Gastroesophageal sphincter (tissue), 3 donors: Measurements from ENCODE around the gene VSNL1.

Source experiments
- CTCF ChIP-seq, 4 experiments: fragments of 200-600 bp in 2 of 4; fragments of 450-650 bp in 2 of 4; sonication (generic) in 1 of 4; IDR thresholded peaks; one replicate each; pipeline ENCODE4 v1.5.1; 2017 to 2019; ENCODE audit warnings: antibody characterized with exemption in 4 of 4, mild to moderate bottlenecking in 2 of 4, moderate library complexity in 2 of 4
- POLR2A ChIP-seq, 2 donors: fragments of 450-650 bp; IDR thresholded peaks; one replicate each; pipeline ENCODE4 v1.6.1; 2017; ENCODE audit warnings: antibody characterized with exemption in 2 of 2, mild to moderate bottlenecking in 2 of 2, moderate library complexity in 1 of 2

GRCh38 chr2:17661460-17661859, 121.0 kb downstream of the VSNL1 start:
- TF ChIP-seq CTCF (IDR thresholded peaks at IDR 0.05) (no peak), POLR2A (IDR thresholded peaks at IDR 0.05) (no peak)
